Measurements from ENCODE around the gene PTPN23. TPM values are rescaled to one million over a fixed set of nuclear protein-coding genes. Genes with fewer than 3 reads are reported as not detected.
A peak's percentile ranks its signal among the peaks of the same experiment; 100 is the strongest.

The PTPN23 gene
- total RNA-seq, 1 experiment from 2014 or later: 53.5 TPM

DNA sequence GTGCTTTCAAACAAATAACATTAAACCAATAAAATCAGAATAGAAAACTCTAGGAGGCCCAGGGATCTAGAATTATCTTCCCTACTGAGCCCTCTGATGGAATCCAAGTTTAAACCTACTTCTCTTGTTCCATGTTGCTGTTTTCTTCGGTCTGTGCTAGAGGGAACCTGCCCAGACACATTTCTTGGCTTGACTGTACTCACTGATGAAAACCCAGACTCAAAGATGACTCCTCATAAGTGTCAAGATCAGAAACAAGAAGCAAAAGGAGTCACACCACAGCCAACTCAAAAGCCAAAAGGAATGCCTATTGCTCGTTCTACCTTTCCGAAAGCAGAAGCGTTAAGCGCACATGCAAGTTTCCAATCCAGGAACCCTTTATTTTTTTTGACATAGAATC, 63.3 kb downstream of the PTPN23 start:
- TF ChIP-seq, protein P1, sequence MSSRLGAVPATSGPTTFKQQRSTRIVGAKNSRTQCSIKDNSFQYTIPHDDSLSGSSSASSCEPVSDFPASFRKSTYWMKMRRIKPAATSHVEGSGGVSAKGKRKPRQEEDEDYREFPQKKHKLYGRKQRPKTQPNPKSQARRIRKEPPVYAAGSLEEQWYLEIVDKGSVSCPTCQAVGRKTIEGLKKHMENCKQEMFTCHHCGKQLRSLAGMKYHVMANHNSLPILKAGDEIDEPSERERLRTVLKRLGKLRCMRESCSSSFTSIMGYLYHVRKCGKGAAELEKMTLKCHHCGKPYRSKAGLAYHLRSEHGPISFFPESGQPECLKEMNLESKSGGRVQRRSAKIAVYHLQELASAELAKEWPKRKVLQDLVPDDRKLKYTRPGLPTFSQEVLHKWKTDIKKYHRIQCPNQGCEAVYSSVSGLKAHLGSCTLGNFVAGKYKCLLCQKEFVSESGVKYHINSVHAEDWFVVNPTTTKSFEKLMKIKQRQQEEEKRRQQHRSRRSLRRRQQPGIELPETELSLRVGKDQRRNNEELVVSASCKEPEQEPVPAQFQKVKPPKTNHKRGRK (CRISPR knock-in tag; IDR thresholded peaks at IDR 0.05; ENCODE audit: borderline replicate concordance): no peak
- TF ChIP-seq E2F4 (CRISPR knock-in tag; IDR thresholded peaks at IDR 0.05; ENCODE audit: borderline replicate concordance, low read depth) (no peak), NFYB (CRISPR knock-in tag; conservative IDR thresholded peaks at IDR 0.05; ENCODE audit: low read depth) (no peak), ATF6 (CRISPR knock-in tag; IDR thresholded peaks at IDR 0.05) (no peak), ZNF281 (CRISPR knock-in tag; IDR thresholded peaks at IDR 0.05) (no peak), TP53 (CRISPR knock-in tag; IDR thresholded peaks at IDR 0.05) (no peak), HMGA2 (CRISPR knock-in tag; IDR thresholded peaks at IDR 0.05) (no peak), CREM (CRISPR knock-in tag; IDR thresholded peaks at IDR 0.05) (no peak), ZNF425 (CRISPR knock-in tag; conservative IDR thresholded peaks at IDR 0.05) (no peak)
- TF ChIP-seq, protein P2, sequence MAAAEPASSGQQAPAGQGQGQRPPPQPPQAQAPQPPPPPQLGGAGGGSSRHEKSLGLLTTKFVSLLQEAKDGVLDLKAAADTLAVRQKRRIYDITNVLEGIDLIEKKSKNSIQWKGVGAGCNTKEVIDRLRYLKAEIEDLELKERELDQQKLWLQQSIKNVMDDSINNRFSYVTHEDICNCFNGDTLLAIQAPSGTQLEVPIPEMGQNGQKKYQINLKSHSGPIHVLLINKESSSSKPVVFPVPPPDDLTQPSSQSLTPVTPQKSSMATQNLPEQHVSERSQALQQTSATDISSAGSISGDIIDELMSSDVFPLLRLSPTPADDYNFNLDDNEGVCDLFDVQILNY (CRISPR knock-in tag; IDR thresholded peaks at IDR 0.05): no peak
- Mint-ChIP-seq H3K27ac (peak overlapping the region; percentile 85), H3K4me1 (peaks cover 13% of the 10 kb centered on the region), H3K9me3 (peaks cover 5% of the 10 kb centered on the region; the same call in 1 of the 2 replicates), H3K27me3 (ENCODE audit: low read depth) (no peaks in the 10 kb centered on the region), H3K4me3 (no peak overlapping the region), H3K36me3 (peaks cover 45% of the 10 kb centered on the region)
- ChIA-PET CTCF (interaction anchor here (2.4 kb wide), 1 partner anchor 22 kb away, joined by 17 read pairs; no protein-coding TSS in a partner anchor), POLR2A (no interaction called here)
- ATAC-seq: no peak
- no peak for DNase-seq (ENCODE audit: low spot score)

GRCh38 chr3:47452453-47453215, 71.8 kb downstream of the PTPN23 start:
- peak overlapping the region; percentile 9; the same call in 1 of the 2 replicates for H3K27ac Mint-ChIP-seq
- H3K4me3 Mint-ChIP-seq: no peak overlapping the region
- no peak for TF ChIP-seq ZNF671 (CRISPR knock-in tag; IDR thresholded peaks at IDR 0.05)
- ATAC-seq: no peak
- peaks cover 5% of the 10 kb centered on the region; the same call in 1 of the 2 replicates for H3K9me3 Mint-ChIP-seq
- POLR2A ChIA-PET: no interaction called here
- H3K27me3 Mint-ChIP-seq (ENCODE audit: low read depth): no peaks in the 10 kb centered on the region
- CTCF ChIA-PET: interaction anchor here (0.8 kb wide), 1 partner anchor 32 kb away, joined by 3 read pairs; no protein-coding TSS in a partner anchor
- no peak for DNase-seq (ENCODE audit: low spot score)
- H3K4me1 Mint-ChIP-seq: no peaks in the 10 kb centered on the region
- H3K36me3 Mint-ChIP-seq: peaks cover 5% of the 10 kb centered on the region

Measured in WTC11 (cell line).